HG03378 (cell line): ENCODE results near the gene JAG2.

ENCODE experiments used
- ATAC-seq: cut with Tn5 transposase; IDR thresholded peaks from one replicate; pipeline ENCODE4 v1.9.1; 2021; ENCODE audit warnings: mild to moderate bottlenecking, moderate library complexity; ENCODE audit not compliant: unreplicated experiment

The JAG2 gene

DNA sequence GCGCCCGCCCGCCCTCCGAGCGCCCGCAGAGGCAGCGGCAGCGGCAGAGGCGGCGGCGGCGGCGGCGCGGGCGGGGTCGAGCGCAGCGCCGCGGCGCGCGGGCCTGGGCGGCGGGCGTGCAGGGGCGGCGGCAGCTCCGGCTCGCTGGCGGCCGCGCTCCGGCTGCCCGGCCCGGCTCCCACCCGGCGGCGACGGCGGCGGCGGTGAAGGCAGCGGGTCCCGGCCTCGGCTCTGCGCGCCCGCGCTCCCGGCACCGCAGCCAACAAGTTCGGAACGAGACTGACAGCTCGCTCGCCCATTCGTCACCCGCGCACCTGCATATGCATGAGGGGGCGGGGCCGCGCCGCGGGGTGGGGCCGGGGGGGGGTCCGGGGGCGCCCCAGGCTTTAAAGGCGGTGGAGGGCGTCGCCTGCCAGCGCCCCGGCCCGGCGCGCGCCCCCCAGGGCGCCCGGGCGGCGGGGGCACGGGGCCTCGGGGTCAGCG lies at the start of gene JAG2:
JAG2 (minus strand) TSS at position 281 of the 483 bp plus-strand sequence. CDS start 356 bp downstream, outside the sequence.
- ATAC-seq: no peak

DNA sequence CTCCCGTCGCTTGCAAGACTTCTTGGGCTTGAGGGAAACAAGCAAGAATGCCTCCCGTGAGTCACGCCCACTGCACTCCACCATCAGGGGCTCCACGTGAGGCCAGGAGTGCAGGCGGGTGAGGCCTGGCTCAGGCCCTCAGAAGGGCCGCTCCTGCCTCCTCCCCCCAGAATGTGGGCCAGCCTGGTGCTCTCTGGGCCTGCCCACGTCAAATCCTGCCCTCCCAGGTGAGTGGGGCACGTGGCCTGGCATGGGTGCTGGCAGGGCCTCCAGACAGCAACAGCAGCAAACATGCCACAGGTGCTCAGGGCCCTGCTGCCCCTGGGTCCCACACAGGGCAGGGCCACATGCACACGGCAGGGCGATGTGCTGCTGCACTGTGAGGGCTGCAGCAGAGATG lies 49.2 kb upstream of the JAG2 start:
- ATAC-seq: no peak

DNA sequence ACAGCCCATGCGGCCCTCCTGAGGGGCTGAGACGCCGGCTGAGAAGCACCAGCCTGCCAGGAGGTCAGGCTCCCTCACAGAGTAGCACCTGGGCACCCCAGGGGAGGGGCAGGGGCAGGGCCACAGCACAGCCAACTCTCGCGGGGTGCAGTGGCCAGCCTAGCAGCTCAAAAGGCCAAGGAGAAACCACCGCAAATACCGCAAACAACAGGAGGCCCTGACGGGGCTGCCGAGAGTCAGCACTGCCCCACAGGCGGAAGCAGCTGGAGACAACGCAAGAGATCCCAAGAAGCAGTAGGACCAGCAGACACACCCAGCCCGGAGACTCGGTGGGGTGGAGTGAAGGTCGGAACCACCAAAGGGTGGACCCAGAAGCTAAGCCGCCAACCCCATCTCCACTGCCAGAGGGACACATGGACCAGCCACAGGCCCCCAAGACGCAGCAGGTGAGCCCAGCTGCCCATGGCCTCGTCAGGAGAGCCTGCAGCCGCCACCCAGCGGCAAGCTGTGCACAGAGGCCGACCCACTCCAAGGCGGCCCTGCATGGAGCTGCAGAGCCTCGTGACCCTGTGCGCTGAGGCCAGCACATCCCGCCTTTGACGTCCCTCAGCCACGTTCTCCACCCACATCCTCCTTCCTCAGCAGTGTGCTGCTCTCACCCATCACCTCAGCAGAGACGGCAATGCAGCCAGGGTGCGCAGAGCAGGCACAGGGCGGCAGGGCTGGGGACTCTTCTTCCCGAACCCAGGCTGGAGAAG lies 48.1 kb upstream of the JAG2 start:
- ATAC-seq: no peak

DNA sequence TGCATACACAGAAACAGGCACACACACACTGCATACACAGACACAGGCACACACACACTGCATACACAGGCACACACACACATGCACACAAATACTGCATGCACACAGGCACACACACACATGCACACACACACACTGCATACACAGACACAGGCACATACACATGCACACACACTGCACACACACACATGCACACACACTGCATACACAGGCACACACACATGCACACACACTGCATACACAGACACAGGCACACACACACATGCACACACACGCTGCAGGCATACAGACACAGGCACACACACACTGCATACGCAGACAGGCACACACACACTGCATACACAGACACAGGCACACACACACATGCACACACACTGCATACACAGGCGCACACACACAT lies 47.0 kb upstream of the JAG2 start:
- no peak for ATAC-seq

DNA sequence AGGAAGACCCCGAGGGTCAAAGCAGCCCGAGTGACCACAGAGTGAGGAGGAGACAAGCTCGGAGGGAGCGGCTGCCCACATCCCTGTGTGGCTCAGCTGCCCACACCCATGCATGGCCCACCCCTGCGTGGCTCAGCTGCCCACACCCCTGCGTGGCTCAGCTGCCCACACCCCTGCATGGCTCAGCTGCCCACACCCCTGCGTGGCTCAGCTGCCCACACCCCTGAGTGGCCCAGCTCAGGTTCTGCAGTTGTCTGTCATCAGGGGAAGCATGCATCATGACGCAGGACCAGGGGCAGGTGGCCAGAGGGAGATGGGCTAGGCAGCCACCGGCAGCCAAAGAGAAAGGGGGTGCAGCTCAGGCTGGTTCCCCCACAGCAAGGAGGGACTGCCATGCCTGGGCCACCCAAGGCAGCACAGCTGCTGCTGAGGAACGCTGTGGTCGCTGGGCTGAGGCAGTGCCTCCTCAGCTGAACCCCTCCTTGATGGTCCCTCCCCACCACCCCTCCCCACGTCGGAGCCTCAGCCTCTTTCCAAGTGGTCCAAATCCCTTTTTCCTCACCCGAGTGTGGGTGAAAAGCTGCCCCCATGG lies 45.8 kb upstream of the JAG2 start:
- no peak for ATAC-seq

DNA sequence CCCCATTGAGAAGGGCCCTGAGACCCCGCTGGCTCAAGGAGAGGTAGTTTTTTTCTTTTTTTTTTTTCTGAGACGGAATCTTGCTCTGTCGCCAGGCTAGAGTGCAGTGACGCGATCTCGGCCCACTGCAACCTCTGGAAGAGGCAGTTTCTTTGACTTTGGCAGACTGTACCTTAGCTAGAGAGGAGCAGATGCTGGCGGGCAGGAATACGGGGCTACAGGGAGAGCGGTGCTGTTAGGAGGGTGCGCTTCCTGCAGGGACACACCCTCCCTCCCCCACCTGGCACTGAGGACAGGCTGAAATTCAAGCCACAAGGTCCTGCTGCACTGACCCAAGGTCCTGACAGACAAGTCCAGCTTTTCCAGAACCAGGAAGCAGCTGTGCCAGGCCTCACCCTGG lies 44.8 kb upstream of the JAG2 start:
- no peak for ATAC-seq

DNA sequence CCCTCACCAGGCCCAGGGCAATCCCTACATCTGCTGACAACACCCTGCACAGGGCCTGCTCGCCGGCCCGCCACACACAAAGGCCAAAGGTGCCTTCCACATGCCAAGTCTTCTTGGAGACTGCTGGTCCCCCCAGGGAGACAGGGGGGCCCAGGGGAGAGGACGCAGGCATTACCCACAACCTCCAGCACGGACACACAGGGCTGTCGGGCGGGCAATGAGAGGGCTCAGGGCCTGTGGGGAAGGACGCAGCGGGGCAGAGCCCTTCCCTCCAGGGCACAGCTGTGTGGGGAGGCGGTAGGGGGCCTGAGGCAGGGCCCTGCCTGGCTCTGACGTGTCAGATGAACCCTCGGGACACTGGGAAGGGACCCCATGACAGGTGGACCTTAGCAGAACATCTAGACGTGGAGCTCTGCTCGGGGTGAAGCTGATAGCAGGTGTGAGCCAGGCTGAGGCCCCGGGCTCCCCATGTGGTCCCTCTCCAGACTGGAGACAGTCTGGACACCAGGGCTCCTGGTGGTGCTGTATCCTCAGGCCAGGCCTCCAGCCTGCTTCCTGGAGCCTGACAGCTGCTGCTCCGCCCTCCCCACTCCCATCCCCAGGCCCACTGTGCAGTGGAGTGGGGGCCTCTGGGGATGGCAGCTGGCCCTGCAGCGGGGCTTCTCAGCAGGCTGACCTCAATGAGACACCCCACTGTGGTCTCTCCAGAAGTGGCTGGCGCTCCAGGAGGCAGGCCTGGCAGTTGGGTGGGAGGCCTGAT lies 44.1 kb upstream of the JAG2 start:
- no peak for ATAC-seq

DNA sequence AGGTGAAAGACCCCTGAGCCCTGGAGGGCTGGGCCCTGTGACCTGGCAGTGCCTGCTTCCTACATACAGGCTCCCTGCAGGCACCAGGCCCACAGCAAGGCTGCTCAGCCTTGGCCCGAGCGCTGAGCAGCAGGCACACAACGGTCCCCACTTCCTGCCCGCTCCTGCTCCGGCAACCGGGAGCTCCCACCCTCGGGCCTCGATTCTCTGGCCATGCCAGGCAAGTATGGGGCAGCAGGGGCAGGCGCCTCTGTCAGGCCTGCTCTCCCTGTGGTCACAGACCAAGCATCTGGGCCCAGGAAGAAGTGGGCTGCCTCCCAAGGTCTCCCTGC lies 43.1 kb upstream of the JAG2 start:
- ATAC-seq: no peak

DNA sequence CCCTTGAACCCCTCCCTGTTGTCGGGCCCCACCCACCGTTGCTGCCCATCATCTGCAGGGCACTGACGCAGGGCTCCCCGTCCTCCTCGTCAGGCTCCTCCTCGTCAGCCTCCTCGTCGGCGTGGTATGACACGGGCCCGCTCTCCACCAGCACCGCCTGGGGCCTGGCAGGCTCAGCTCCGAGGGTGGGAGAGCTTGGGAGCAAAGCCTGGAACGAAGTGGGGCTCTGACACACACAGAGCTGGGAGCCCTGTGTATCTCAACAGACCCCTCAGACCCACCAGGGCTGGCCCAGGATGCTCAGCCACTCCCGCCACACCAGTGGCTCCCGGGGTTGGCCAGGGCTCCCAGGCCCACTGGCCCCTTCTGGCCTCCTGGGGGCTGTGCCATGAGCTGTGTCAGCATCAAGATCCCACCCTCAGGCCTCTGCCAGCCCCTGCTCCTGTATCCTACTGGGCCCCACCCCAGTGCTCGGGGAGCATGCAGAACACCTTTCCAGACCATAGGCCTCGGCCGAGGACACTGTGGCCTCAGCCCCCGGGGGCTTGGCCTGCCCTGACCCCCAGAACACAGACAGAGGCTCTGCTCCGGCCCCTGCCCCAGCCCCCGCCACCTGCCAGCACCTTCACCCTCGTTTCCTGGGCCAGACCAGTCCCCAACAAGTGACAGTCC lies 42.6 kb upstream of the JAG2 start:
- ATAC-seq: no peak

DNA sequence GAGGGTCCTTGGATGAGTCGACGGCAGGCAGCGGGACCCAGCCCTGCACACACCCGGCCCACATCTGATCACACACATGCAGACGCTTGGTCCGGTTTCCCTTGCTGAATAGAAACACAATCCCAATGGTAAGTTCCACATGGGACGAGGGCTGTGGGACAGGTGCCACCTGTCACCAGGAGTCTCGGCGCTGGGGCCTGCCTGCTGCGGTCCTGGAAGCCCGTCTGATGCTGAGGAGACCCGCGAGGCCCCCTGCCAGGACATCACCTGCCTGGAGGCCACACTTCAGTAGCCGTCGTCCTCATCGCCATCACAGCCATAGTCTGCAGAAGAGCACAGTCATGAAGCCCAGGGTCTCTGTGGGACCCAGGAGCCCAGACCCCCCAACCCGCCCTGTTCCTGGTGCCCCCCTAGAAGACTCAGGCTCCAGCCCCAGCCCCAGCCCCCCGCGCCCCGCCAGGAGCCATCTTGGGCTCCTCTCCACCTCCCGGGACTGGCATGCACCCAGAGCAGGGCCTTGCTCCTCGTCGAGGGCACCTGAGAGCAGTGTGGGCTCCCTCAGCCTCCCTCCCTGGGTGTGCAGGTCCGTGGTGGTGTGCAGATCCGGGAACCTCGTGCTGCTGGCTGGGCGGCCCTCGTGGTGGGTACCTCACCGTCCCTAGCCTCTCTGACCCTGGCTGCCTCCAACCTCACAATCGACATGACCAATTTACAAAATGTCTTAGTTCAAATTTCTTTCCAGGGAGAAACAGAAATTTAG lies 41.9 kb upstream of the JAG2 start:
- ATAC-seq: no peak

DNA sequence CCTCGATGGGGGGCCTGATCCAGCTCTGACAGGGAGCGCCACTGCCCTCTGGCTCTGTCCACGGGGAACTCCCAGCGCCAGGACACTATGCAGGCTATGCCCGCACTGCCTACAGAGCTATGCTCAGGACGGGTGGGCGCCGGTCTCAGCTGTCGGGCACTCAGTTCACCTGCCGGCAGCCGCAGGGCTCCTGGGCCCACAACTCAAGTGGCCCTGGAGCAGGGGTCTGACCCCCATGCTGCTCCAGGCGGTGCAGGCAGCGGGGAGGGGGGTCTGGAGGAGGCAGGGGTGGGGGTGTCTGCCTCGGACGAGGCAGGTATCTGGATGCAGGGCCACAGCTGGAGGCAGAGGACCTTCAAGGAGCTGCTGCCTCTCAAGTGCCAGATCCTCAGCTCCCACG lies 41.1 kb upstream of the JAG2 start:
- no peak for ATAC-seq

DNA sequence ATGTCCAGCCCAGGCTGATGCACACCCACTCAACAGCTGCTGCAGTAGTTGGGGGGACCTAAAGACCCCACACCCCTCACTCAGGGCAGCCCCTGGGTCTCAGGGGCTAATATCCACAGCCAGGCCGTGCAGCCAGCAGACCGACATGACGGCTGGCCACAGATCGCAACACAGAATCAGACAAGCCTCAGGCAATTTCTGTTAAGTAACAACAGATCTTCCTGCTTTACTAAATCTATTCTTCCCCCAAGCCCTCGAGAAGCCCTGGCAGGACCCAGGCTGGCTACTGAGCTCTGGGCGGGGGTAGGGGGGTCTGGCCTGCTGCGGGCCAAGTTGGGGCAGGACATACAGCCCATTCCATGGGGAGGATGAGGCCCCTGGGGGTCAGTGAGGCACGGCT lies 40.5 kb upstream of the JAG2 start:
- ATAC-seq: no peak

DNA sequence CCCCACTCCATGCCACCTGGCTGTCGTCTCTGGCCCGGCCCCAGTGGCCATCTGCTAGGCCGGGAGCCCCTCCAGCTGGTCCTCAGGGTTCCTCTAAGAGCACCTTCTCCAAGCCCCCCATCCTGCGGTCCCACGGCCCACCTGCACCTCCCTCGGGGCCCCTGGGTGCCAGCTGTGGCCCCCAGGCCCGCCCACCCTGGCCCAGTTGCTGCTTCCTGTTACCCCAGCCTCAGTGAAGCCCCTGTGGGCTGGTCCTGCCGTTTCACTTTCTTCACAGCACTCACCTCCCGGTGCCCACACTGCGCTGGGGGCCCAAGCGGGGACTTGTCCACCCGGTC lies 40.1 kb upstream of the JAG2 start:
- no peak for ATAC-seq

DNA sequence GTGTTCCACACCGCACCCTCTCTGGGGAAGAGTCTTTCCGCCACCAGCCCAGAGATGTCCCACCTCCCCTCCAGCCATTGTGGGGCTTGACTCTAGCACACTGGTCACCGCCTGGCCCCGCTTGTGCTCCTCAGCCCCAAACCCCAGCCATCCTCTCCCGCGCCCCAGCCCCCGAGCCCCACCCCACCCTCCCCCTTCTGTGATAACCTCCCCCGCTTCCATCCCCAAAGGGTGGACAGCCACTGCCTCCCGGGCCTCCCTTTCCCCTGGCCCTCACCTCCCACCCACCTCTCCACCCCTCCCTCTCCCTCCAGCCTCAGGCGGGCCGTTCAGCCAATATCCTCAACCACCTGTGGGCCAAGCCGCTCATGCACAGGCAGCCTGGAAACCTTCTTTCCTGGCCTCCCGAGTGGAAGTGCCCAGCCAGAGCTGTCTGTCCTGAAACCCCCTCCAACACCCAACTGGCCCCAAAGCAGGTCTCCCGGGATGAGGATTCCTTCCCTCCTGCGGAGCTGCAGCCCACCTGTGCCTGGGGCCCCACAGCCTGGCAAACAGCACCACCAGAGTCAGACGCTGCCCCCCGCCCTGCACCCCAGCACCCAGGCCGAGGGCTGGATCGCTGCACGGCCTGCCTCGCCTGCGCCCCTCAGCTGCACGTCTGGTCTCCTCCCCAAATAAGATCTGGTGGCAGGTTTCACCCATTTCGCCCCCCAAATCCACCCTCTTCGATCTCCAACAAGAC lies 39.6 kb upstream of the JAG2 start:
- no peak for ATAC-seq

DNA sequence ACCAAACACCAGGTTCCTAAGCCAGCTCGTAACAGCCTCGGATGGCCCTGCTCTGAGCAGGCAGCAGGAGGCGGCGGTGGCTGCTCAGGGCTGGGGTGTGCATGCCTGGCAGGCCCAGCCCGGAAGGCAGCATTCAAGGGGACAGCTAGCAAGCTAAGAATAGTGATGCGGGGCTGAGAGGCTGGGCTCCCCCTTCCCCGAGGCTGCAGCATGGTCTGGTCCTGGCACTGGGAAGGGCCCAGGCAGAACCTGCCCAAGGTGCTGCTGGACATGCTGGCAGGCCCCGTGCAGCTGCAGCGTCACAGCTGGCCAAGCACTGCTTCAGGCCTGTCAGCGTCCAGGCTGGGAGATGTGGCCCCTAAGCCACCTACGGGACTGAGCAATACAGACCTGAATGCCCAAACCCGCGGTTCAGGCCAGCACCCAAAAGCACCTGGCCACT lies 38.9 kb upstream of the JAG2 start:
- no peak for ATAC-seq

DNA sequence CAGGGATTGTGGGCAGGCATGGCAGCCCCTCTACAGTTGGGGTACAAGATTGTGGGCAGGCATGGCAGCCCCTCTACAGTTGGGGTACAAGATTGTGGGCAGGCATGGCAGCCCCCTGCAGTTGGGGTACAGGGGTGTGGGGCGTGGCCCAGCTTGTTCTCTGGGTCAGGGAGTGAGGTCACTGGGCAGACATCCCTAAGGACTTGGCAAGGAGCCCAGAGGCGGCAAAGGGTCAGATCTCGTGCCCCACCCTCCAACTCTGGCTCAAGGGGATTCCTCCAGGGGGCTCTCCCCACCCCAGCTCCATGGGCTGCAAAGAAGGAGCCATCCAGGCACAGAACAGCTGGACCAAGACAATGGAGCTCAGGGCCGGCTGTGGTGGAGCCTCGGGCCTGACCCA lies 38.3 kb upstream of the JAG2 start:
- ATAC-seq: no peak

DNA sequence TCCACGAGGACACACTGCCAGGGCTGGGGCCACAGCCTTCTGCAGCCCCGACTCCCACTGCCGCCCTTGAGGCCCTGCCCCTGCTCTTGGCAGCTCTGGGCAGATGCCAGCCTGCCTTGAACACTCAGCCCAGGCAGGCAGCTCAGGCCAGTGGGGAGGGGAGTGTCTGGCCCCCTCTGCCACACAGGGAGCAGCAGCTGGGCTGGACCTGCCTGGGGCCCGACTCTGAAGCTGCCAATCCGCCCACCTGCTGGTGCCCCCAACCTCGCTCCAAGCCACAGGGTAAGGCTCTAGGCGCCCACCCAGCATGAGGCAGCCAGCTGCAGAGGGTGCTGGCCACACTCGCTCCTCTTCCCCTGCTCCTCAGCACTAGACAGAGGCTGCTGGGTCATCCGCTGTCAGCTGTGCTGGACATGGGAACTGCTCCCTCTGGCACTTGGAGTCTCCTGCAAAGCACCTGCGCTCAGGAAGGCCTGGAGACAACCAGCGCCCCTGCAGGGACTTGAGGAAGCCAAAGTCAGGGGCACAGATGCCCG lies 37.2 kb upstream of the JAG2 start:
- no peak for ATAC-seq

DNA sequence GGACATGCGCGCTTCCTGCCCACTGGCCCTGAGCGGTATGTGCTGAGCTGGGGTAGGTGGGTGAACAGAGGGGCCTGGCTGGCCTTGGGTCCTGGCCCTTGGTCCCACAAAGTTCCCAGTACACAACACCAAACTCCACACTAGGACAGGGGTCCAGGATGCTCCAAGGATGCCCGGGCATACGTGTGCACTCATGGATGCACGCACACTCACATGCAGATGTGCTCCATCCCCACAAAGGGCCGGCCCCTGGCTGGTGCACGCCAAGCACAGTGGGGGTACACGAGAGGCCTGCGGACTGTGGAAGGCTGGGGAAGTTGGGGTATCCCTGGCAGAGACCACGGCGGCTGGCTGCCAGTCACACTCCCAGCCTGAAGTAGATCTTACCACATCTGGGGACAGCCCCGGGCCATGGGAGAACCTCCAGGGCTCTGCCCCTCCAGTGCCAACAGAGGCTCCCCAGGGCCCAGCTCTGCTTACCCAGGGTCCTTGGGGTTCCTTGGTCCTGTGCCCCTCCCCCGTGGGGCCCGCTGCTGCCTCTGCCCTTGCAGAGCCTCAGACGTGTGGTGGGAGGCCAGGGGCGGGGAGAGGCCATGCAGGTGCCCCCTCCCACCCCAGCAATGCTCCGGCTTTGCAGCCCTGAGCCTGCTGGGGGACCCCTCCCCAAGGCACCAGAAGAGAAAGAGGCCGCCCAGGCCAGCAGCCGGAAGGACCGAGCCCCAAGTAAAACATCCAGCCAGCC lies 36.5 kb upstream of the JAG2 start:
- no peak for ATAC-seq

DNA sequence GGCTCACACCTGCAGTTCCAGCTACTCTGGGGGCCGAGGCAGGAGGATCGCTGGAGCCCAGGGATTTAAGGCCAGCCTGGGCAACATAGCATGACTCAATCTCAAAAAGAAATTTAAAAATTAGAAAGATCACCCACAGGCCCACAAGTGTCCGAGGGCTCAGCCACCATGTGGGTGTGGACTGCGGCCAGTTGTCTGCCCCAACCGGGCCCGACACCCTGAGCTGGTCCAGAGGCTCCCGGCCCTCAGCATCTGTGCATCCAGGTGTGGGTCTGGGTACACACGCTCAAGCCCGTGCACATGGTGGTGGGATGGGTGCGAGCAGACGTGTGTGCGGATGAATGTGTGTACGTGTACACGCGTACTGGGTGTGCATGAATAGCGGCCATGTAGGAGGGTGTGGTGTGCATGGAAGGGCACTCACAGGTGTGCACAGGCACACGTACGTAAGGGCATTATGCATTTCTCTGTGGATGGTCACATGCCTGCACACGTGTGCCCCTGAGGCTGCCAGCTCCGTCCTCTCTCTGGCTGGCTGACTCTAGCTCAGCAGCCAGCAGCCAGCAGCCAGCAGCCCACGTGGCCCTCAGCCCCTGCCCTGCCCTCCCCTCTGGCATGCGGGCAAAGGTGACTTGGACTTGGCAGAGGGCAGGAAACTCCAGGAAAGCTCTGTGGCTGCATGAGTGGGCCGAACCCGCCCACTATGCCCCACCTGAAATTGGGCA lies 35.8 kb upstream of the JAG2 start:
- no peak for ATAC-seq
